ENCODE data around the gene CRACR2A. TPM values are rescaled to one million over a fixed set of nuclear protein-coding genes. Genes with fewer than 3 reads are reported as not detected.

The CRACR2A gene, protein sequence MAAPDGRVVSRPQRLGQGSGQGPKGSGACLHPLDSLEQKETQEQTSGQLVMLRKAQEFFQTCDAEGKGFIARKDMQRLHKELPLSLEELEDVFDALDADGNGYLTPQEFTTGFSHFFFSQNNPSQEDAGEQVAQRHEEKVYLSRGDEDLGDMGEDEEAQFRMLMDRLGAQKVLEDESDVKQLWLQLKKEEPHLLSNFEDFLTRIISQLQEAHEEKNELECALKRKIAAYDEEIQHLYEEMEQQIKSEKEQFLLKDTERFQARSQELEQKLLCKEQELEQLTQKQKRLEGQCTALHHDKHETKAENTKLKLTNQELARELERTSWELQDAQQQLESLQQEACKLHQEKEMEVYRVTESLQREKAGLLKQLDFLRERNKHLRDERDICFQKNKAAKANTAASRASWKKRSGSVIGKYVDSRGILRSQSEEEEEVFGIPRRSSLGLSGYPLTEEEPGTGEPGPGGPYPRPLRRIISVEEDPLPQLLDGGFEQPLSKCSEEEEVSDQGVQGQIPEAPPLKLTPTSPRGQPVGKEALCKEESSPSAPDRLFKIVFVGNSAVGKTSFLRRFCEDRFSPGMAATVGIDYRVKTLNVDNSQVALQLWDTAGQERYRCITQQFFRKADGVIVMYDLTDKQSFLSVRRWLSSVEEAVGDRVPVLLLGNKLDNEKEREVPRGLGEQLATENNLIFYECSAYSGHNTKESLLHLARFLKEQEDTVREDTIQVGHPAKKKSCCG
- total RNA-seq, result 0.82 TPM

DNA sequence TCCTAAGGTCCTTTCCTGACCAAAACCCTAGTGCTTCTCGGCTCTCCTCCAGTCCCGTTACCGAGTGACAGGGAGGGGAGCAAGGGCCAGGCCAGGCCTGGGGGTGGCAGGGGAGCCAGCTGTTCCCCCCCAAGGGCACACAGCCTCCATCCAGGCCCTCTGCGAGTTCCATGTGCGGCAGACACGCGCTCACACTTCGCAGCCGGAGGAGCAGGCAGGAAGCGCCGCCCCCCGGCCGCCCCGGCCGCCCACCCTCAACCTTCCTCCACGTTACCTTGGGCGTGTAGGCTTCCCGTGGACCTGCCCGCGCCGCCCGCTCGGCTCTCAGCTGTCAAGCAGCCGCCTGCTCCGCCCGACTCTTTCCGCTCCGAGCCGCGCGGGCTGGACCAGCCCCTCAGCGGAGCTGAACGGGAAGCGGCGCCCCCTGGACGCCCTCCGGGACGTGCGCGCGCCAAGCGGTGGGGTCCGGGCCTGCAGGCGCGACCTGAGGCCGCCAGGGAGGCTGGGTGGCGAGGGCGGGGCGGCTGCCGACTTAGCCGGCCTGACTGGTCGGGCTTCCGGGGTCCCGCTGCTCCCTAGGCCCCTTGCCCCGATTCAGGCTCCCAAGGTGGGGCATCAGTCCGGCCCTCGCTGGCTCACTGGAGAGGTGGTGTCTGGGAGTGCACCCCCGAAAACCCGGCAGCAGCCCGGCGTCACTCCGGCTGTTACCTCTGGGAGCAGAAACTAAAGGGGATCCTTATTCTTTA is at the start of gene CRACR2A:
Gene CRACR2A, minus strand, starts transcription at position 369 of the 746 bp plus-strand sequence. CDS start 56,110 bp downstream, outside the sequence.
- DNase-seq (ENCODE audit: low spot score in 2 of 2) (peak; percentile 41 to 72), FAIRE-seq (no peak)

DNA sequence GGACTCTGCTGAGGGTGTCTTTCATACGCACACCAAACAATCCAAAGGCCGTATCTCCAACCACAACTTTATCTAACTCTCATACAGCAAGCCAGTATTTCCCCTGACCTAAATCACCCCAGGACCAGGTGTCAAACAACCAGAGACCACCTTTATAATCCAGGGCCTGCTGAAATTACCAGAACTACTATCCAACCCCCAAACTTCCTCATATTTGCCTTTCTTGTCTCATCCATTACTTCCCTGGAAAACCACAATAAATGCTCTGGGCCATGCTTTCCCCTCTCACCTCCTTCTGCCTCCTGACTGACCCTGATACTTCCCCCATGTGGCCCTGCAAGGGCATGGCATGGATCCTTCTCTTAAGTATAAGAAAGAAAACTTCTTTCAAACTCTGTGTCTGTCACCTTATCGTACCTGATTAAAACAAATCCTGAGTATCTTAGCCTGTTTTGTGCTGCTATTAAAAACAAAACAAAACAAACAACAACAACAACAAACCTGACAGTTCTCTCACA is 44.7 kb upstream of the CRACR2A start:
- DNase-seq (ENCODE audit: low spot score in 2 of 2), result no peak
- no peak for FAIRE-seq

DNA sequence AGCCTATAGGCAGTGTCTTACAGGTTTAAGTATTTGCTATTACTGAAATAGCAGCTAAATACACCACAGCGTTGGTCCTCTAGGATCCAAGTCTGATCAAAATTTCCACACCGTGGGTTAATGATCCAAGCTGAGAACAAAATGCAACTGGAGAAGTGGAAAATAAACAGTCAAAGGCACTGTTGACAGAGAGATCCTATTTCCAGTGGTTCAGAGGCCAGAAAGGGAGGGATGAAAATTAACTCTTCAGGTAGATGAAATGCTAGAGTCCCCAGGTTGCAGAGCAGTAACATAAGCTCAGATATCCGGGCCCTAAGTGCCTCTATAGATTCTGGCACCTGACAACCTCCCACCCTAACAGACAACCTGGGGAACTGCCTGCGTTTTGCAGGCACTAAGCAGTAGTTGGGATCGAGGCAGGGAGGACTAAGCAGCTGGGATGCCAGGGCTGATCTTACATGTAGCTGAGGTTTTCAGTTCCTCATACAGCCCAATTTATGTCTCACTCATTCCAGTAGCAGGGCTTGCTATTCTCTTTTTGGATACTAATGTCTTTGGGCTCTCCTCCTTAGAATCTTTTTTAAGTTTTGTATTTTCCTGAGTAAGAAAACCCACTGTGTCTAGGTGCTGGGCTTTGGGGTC is 42.7 kb upstream of the CRACR2A start:
- no peak for FAIRE-seq
- no peak for DNase-seq (ENCODE audit: low spot score in 2 of 2)

DNA sequence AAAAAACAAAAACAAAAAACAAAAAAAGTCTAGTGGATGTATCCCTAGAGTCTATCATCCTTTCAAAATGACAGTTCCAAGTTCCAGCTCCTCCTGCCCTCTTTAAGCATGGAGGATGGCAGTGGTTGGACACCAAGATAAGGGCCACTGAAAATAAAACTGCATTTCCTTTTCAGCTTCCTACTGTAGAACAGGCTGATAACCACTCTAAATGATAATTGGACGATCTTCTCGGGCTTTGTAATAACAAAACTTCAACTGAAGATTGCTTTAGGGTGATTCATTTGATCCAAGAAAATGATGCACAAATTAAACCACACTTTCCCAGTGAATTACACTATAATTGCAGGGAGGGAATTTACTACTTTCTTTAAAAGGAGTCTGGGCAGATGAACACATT is 42.2 kb upstream of the CRACR2A start:
- FAIRE-seq (no peak), DNase-seq (ENCODE audit: low spot score in 2 of 2) (no peak)

DNA sequence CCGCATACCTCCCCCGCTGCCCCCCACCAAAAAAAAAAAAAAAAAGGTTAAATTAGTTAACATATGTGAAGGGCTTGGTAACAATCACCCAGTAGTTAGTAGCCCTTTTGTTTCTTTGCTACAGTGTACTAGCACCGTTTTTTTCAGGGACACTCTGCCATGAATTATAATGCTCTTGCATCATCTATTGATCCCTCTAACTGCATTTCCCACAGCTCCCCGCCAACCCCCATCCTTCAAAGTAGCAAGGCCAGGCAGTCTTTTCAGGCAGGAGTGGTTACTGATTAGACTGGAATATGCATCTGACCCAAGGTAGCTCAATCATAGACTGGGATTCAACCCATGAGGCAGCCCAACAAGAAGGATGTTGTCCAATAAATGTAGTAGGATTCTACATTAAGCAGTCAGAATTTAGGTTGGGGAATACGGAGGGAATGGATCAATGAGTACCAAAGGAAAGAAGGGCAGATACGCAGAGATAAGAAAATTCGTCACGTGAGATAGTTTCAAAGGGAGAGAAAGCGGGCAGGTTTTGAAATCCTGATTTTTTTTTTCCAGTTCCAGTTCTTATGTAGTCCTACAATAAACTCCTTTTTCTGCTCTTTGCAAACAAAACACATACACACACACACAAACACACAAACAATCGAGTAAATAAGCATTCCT is 39.8 kb upstream of the CRACR2A start:
- DNase-seq (ENCODE audit: low spot score in 2 of 2) (no peak), FAIRE-seq (no peak)

DNA sequence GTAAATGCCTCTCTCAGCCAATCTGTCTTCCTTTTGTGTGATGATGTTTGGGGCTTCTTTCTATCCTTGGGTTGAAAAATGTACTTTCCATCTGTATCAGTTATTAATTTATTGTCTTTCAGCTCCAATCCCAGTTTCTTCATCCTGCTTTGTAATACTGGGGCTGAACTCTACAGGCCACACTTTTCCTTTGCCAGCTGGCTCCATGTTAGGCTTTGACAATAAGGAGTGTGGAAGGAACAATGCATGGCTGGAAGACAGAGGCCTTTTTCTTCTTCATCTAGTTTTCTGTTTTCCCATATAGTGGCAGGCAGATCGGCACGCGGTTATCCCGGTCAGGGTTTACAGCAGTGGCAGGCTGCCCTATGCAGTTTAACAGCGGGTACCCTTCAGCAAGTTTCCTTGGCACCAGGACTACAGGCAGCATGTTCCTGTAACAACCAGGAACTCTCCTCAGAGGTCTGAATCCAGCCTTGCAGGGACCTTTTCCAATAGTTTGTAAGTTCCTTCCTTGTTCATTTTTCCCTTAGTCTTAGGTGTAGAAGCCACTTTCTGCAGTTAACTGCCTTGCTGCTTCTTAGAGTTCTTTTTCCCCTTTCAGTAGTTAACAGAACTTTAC is 38.5 kb upstream of the CRACR2A start:
- FAIRE-seq, result no peak
- no peak for DNase-seq (ENCODE audit: low spot score in 2 of 2)

DNA sequence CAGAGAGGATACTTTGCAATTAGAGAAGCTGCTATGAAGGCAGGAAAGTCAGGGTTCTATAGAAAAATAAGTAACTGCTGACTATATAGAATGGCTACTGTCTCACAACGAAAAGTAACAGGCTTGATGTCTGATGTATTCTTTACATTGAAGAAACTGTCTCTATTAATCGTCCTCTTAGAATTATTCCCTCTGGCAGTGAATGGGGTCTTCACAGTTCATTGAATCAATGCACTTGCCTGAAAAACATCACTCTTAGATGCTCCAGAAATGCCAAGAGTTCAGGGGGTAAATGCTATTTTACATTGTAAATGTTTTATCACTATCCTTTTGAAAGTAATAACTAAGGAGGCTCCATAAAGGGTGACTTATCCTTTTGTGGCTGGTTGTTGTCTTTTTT is 37.7 kb upstream of the CRACR2A start:
- DNase-seq (ENCODE audit: low spot score in 2 of 2), result no peak
- no peak for FAIRE-seq

DNA sequence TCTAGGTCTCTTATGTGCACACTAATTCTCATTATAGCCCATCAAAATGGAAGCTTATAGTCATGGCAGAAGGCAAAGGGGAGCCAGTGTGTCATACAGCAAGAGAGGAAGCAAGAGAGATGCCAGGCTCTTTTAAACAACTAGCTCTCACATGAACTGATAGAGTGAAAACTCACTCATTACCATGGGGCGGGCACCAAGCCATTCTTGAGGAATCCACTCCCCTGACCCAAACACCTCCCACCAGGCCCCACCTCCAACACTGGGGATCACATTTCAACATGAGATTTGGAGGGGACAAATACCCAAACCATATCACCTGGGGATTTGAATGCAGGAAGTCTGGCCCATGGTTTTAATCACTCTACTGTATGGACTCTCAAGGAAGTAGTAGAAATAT is 36.9 kb upstream of the CRACR2A start:
- DNase-seq (ENCODE audit: low spot score in 2 of 2), result no peak
- FAIRE-seq, result no peak

DNA sequence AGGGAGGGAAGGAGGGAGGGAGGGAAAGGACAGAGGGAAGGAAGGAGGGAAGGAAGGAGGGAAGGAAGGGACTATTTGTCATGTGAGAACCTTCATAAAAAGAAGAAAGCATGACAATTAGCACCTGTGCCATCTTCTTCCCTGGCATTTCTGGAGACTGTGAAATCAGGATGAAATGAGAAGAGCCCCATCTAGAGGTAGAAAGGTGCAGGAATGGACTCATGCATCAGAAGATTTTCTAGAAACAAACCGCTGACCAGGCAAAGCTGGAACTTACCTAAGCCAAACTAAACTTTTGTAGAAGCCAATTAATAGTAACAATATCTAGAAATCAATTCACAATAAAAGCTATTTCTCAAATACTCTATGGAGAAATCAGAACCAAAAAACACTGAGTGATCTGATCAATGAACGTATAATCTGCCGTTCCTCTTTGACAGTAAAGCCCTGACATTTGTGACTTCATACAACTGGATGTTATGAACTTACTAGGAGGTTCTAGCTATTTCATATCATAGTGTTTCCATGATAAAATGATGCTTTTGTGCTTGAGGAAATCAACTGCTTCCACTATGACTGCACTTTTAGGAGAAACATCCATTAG is 24.4 kb upstream of the CRACR2A start:
- FAIRE-seq (peak; percentile 64), DNase-seq (ENCODE audit: low spot score in 2 of 2) (peak in 1 of 2 donors; percentile 42)

DNA sequence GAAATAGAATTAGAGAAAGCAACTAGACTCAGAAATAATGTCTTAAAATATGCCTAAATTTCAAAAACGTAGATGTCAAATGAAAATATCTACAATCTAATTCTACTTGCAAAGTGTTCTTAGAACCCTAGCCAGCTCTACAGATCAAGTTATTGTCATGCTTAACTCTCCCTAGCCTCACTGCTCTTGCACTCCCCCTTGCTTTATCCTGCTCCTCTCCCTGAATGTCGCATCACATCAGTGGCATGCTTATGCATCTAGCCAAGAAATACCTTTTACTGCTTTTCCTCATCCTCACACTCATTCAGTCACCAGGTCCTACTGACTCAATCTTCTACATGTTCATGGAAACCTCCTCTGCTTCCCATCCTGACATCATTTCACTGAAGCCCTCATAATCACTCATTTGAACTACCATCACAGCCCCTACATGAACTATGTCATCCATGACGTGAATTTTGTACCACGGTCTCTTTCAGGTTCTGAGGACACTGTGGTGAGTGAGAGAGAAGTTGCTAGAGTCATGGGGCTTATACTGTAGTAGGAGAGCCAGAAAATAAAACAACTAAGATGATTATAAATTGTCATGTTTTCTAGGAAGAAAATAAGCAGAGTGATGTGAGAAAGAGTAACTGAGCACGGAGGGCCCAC is 22.6 kb upstream of the CRACR2A start:
- FAIRE-seq (no peak), DNase-seq (ENCODE audit: low spot score in 2 of 2) (no peak)

DNA sequence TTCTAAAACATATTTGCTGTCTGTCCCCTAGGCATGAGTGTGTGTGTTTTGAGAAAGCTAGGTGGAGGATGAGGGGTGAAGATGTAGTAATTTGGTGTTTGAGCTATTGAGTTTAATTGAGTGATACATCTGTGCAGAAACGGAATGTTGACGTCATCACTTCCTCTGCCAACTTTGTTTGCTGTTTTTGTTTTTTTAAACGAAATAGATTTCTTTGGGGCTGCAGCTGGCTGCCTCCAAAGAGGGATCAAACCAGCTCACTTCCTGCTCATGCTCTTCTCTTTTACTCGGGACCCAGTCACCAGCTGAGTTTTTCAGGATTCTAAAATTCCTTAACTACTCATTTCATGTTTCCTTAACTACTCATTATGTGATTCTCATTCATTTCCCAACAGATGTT is 19.5 kb upstream of the CRACR2A start:
- FAIRE-seq, result no peak
- DNase-seq (ENCODE audit: low spot score in 2 of 2), result no peak

DNA sequence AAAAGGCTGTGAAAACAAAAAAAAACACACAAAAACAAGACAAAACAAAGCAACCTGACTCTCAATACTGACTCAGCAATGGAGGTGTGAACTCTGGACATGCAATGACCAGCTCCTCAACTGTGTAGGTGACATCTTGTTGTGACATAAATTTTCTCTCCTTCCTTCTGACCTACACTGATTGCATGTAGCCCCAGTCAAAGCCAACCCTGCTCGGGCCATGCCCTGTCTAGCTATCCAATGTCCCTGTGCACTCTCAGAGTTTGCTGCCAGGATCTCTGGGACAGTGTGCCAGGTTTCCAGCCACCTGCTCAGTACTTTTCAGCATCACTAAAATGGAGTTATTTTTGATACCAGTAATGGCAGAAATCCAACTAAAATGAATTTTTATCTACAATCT is 18.9 kb upstream of the CRACR2A start:
- DNase-seq (ENCODE audit: low spot score in 2 of 2) (no peak), FAIRE-seq (no peak)

DNA sequence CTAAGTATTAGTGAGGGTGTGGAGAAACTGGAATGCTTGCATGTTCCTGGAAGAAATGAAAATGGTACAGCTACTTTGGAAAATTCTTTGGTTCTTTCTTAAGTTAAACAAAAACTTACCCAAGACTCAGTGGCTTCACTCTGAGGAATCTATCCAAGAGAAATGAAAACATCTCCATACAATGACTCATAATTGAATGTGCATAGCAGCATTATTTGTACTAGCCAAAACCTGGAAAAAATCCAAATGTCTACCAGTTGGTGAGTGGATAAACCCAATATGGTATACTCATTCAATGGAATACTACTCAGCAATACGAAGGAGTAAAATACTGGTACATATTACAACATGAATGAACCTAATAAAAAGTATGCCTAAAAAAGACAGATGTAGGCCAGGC is 18.0 kb upstream of the CRACR2A start:
- FAIRE-seq (no peak), DNase-seq (ENCODE audit: low spot score in 2 of 2) (no peak)

DNA sequence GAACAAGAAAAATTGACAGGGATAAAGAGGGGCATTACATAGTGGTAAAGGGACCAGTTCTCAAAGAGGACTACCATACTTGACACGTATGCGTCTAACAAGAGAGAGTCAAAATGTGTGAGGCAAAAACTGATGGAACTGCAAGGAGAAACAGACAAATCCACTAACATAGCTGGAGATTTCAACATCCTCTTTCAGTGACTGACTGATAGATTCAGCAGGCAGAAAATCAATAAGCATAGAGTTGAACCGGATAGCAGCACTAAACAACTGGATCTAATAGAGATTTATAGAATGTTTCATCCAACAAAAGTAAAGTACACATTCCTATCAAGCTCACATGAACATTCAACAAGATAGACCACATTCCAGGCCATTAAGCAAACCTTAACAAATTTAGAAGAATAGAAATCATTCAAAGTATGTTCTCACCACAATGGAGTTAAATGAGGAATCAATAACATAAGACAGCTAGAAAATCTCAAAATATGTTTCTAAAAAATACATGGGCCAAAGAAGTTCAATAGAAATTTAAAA is 16.1 kb upstream of the CRACR2A start:
- FAIRE-seq (no peak), DNase-seq (ENCODE audit: low spot score in 2 of 2) (no peak)

DNA sequence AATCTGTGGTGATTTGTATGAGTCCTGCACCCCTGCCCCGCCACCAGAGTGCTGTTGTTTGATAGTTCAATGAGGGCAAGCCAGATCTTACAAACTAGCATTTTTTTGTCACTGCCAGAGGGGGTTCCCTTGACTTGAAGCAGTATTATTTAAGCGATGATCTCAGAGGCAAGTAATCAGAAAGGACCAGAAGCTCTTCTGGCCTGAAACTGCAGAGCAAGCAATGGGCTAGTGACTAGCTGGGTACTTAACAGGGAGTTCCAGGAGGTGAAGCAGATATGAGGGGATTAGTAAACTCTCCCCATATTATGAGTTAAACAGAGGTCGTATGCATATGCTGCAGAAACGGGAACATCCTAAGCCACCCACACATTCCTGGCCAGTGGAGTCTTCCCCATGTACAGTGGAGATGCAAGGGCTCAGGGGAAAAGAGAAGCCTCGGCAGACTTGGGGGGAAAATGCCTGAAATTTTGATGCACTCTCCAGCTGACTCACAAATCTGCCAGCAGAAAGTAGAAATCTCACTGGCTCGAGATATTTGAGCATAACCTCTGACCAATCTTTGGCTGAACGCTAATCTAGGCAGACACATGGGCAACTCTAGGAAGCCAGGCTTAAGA is 8.3 kb upstream of the CRACR2A start:
- FAIRE-seq, result no peak
- DNase-seq (ENCODE audit: low spot score in 2 of 2), result no peak

DNA sequence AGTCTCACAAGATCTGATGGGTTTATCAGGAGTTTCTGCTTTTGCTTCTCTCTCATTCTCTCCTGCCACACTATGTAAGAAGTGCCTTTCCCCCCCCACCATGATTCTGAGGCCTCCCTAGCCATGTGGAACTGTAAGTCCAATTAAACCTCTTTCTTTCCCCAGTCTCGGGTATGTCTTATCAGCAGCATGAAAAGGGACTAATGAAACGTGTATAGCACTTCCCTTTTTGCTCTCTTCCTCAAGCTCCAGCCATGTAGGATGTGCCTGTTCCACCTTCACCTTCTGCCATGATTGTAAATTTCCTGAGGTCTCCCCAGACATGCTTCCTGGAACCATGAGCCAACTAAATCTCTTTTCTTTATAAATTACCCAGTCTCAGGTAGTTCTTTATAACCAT is 7.0 kb upstream of the CRACR2A start:
- no peak for FAIRE-seq
- DNase-seq (ENCODE audit: low spot score in 2 of 2), result no peak

DNA sequence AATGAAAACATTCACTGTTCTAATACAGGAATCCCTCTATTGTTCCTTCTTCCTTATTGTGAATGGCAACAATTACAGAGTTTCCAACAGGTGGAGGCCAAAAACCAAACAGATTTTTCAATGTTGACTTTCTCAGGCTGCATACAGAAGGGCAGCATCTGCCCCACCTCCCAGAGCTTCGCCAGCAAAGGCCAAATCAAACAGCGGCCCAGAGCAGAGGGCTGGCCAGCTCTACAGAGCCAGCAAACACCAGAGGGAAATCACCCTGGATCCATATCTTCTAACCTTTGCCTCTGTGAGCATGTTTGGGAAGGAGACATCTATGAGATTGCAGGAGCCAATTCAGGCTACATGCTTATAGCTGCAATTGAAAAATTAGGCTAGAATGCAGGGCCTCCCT is 4.4 kb upstream of the CRACR2A start:
- DNase-seq (ENCODE audit: low spot score in 2 of 2) (no peak), FAIRE-seq (no peak)

DNA sequence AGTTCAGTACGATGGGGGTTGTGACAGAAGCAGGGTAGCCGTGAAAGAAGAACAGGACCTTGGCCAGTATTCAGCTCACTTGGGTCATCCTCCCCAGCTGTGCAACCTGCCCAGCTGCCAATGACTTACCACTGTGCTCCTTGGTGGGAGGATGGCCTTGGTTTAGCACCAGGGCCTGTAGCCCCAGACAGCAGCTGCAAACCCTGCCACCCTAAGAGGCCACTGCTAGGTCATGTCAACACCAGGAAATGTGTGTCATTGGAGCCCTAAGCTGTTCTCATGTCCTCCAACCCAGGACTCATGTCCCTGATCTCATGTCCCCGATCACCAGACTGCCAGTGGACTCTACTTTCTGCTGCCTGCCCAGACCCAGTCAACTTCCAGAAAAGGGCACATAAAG is 3.0 kb upstream of the CRACR2A start:
- FAIRE-seq, result no peak
- no peak for DNase-seq (ENCODE audit: low spot score in 2 of 2)
